T-helper 1 cell treated with Interleukin-12 subunit alpha and Interleukin-12 subunit beta and Interleukin-4 antibody, amounts not matched to agents 30 μg/mL and 1 μg/mL, for 36 hours (primary cell): ENCODE data around the gene ZNF479.
"Not testable (repeated sequence)": the region's sequence is repeated elsewhere in the genome, so short reads cannot be mapped to it uniquely, and the experiment has no call there.

Experiments
- H3K27ac Mint-ChIP-seq: one replicate; pipeline ENCODE4 v1.8.0; 2021; ENCODE audit warnings: mild to moderate bottlenecking, mixed read lengths
- H3K27me3 Mint-ChIP-seq: one replicate; pipeline ENCODE4 v1.8.0; 2021; ENCODE audit warnings: low read depth, mixed read lengths
- H3K36me3 Mint-ChIP-seq: one replicate; pipeline ENCODE4 v1.8.0; 2021; ENCODE audit warnings: low read depth, mixed read lengths
- H3K4me1 Mint-ChIP-seq: one replicate; pipeline ENCODE4 v1.8.0; 2021; ENCODE audit warnings: low read depth, mixed read lengths
- H3K4me3 Mint-ChIP-seq: one replicate; pipeline ENCODE4 v1.8.0; 2021; ENCODE audit warnings: mild to moderate bottlenecking, moderate library complexity, mixed read lengths
- H3K9me3 Mint-ChIP-seq: one replicate; pipeline ENCODE4 v1.8.0; 2021; ENCODE audit warnings: mixed read lengths

Gene ZNF479

GRCh38 chr7:57132336-57132735, at the start of gene ZNF479:
TSS of gene ZNF479 (minus strand) at chr7:57132436. CDS start at chr7:57132324, 112 bp downstream.
- not testable (repeated sequence) for H3K4me1 Mint-ChIP-seq, H3K27ac Mint-ChIP-seq, H3K27me3 Mint-ChIP-seq, H3K4me3 Mint-ChIP-seq, H3K36me3 Mint-ChIP-seq
- peaks cover 38% of the 10 kb centered on the region for H3K9me3 Mint-ChIP-seq

DNA sequence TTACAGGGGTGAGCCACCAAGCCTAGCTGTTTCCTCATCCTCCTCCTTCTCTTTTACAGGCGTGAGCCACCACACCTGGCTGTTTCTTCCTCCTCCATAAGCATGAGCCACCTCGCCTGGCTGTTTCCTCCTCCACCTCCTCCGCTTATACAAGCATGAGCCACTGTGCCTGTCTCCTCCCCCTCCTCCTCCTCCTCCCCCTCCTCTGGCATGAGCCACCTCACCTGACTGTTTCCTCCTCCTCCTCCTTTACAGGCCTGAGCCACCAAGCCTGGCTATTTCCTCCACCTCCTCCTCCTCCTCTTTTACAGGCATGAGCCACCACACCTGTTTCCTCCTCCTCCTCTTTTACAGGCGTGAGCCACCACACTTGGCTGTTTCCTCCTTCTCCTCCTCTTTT, 49.8 kb upstream of the ZNF479 start:
- Mint-ChIP-seq H3K27ac (no peak overlapping the region), H3K9me3 (peaks cover 25% of the 10 kb centered on the region), H3K36me3 (no peaks in the 10 kb centered on the region), H3K4me1 (no peaks in the 10 kb centered on the region), H3K4me3 (no peak overlapping the region), H3K27me3 (no peaks in the 10 kb centered on the region)

DNA sequence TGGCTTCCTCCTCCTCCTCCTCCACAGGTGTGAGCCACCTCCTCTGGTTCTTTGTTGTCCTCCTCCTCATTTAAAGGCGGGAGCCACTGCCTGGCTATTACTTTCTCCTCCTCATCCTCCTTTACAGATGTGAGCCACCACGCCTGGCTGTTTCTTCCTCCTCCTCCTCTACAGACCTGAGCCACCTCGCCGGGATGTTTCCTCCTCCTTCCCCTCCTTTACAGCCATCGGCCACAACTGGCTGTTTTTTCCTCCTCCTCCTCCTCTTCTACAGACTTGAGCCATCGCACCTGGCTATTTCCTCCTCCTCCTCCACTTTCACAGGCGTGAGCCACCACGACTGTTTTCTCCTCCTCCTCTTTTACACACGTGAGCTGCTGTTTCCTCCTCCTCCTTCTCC, 49.0 kb upstream of the ZNF479 start:
- Mint-ChIP-seq H3K4me1 (no peaks in the 10 kb centered on the region), H3K4me3 (no peak overlapping the region), H3K9me3 (peaks cover 27% of the 10 kb centered on the region), H3K36me3 (no peaks in the 10 kb centered on the region), H3K27me3 (no peaks in the 10 kb centered on the region), H3K27ac (no peak overlapping the region)

- no peaks in the 10 kb centered on the region for H3K4me1 Mint-ChIP-seq
- no peaks in the 10 kb centered on the region for H3K27me3 Mint-ChIP-seq
- no peaks in the 10 kb centered on the region for H3K36me3 Mint-ChIP-seq
- peaks cover 27% of the 10 kb centered on the region for H3K9me3 Mint-ChIP-seq
- H3K27ac Mint-ChIP-seq = no peak overlapping the region
- H3K4me3 Mint-ChIP-seq = no peak overlapping the region
Observed at GRCh38 chr7:57179776-57180415, 47.7 kb upstream of the ZNF479 start.

DNA sequence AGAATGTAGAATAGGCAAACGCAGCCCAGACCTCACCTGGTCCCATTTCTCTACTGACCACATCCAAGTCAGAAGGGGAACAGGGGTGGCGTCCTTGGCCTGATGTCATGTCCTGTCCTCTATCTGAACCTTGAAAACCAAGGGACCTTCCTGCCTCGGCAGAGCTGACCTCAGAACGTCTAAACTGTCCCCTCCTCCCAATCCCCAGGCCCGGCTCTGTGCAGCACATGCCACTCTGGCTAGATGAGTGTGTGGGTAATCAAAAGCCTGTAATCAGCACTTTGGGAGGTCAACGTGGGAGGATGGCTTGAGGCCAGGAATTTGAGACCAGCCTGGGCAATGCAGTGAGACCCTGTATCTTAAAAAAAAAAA, 46.5 kb upstream of the ZNF479 start:
- H3K9me3 Mint-ChIP-seq = peaks cover 27% of the 10 kb centered on the region
- H3K27me3 Mint-ChIP-seq = no peaks in the 10 kb centered on the region
- no peak overlapping the region for H3K4me3 Mint-ChIP-seq
- no peaks in the 10 kb centered on the region for H3K4me1 Mint-ChIP-seq
- no peak overlapping the region for H3K27ac Mint-ChIP-seq
- H3K36me3 Mint-ChIP-seq = no peaks in the 10 kb centered on the region

GRCh38 chr7:57177856-57178767, 45.9 kb upstream of the ZNF479 start:
- Mint-ChIP-seq H3K4me1 (no peaks in the 10 kb centered on the region), H3K27me3 (no peaks in the 10 kb centered on the region), H3K4me3 (no peak overlapping the region), H3K27ac (no peak overlapping the region), H3K36me3 (no peaks in the 10 kb centered on the region), H3K9me3 (peaks cover 27% of the 10 kb centered on the region)

DNA sequence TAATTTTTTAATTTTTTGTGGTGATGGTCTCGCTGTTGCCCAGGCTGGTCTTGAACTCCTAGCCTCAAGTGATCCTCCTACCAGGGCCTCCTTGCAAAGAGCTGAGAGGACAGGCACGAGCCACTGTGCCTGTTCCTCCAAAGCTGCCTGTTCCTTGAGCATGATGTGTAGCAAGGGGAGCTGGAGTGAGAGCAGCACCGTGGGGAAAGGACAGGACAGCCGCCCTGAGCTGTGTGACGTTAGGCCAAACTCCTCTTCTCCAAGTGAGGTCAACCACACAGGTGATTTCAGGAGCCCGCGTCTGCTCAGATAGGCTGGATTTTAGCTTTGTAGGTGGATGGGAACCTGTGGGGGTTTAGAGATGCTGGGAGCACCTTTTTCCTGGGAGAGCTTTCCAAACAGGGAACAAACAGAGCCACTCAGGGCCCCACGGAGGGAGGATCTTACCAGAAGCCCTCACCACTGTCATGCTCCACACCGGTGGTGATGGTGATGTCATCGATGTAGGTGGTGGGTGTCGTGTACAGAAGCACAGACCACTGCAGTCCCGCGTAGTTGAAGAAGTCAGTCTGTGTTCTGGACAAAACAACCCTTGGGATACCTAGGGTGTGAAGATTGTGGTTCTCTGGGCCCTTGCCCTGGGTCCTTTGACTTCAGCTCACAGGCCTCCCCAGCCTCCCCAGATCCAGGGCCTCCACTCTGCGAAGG, 44.8 kb upstream of the ZNF479 start:
- Mint-ChIP-seq H3K36me3 (no peaks in the 10 kb centered on the region), H3K4me1 (no peaks in the 10 kb centered on the region), H3K9me3 (peaks cover 21% of the 10 kb centered on the region), H3K27me3 (no peaks in the 10 kb centered on the region), H3K27ac (no peak overlapping the region), H3K4me3 (no peak overlapping the region)

GRCh38 chr7:57165285-57165899, 33.2 kb upstream of the ZNF479 start:
- H3K27me3 Mint-ChIP-seq = no peaks in the 10 kb centered on the region
- peaks cover 36% of the 10 kb centered on the region for H3K9me3 Mint-ChIP-seq
- no peak overlapping the region for H3K4me3 Mint-ChIP-seq
- peaks cover 1% of the 10 kb centered on the region for H3K36me3 Mint-ChIP-seq
- no peak overlapping the region for H3K27ac Mint-ChIP-seq
- no peaks in the 10 kb centered on the region for H3K4me1 Mint-ChIP-seq

DNA sequence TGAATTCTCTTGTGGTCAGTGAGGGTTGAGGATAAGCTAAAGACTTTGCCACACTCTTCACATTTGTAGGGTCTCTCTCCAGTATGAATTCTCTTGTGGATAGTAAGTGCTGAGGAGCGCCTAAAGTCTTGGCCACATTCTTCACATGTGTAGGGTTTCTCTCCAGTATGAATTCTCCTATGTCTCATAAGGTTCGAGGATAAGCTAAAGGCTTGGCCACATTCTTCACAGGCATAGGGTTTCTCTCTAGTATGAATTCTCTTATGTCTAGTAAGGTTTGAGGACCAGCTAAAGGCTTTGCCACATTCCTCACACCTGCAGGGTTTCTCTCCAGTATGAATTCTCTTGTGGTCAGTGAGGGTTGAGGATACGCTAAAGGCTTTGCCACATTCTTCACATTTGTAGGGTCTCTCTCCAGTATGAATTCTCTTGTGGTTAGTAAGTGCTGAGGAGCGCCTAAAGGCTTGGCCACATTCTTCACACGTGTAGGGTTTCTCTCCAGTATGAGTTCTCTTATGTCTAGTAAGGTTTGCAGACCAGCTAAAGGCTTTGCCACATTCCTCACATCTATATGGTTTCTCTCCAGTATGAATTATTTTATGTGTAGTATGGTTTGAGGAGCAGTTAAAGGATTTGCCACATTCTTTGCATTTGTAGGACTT, 12.0 kb downstream of the ZNF479 start:
- H3K36me3 Mint-ChIP-seq, H3K4me1 Mint-ChIP-seq, H3K27me3 Mint-ChIP-seq, H3K27ac Mint-ChIP-seq, H3K4me3 Mint-ChIP-seq: not testable (repeated sequence)
- H3K9me3 Mint-ChIP-seq = peaks cover 28% of the 10 kb centered on the region
